HG03139 (cell line): ENCODE measurements around the gene MFSD8.
"Not testable (repeated sequence)": the region's sequence is repeated elsewhere in the genome, so short reads cannot be mapped to it uniquely, and the experiment has no call there.

ENCODE experiments used
- ATAC-seq: cut with Tn5 transposase; IDR thresholded peaks from one replicate; pipeline ENCODE4 v1.9.1; 2021; ENCODE audit not compliant: unreplicated experiment

MFSD8 gene

GRCh38 chr4:127965062-127965802 is at the start of gene MFSD8, which contains the start of gene ABHD18:
TSS of gene MFSD8 (minus strand) at chr4:127965173. CDS start at chr4:127965133, 40 bp downstream.
TSS of gene ABHD18 (plus strand) at chr4:127965406. CDS start at chr4:127982956, 17,550 bp downstream.
- ATAC-seq = peak; percentile 96

- ATAC-seq = no peak
Measured at GRCh38 chr4:128009428-128009827, 44.5 kb upstream of the MFSD8 start.

- no peak for ATAC-seq
Measured at GRCh38 chr4:128006592-128006991, 41.6 kb upstream of the MFSD8 start.

GRCh38 chr4:127997534-127998388 is 32.8 kb upstream of the MFSD8 start:
- peak; percentile 95 for ATAC-seq

- ATAC-seq = not testable (repeated sequence)
Measured at GRCh38 chr4:127996521-127996920, 31.5 kb upstream of the MFSD8 start.

- ATAC-seq = no peak
Measured at GRCh38 chr4:127995776-127996175, 30.8 kb upstream of the MFSD8 start.

- ATAC-seq = no peak
Measured at GRCh38 chr4:127993151-127993550, 28.2 kb upstream of the MFSD8 start.

GRCh38 chr4:127988638-127989037 is 23.7 kb upstream of the MFSD8 start:
- ATAC-seq = no peak

GRCh38 chr4:127985989-127986388 is 21.0 kb upstream of the MFSD8 start:
- no peak for ATAC-seq

GRCh38 chr4:127982445-127982844 is 17.5 kb upstream of the MFSD8 start:
- ATAC-seq = no peak

GRCh38 chr4:127978930-127979329 is 14.0 kb upstream of the MFSD8 start:
- no peak for ATAC-seq

GRCh38 chr4:127975121-127975770 is 10.3 kb upstream of the MFSD8 start:
- no peak for ATAC-seq

GRCh38 chr4:127970925-127971324 is 6.0 kb upstream of the MFSD8 start:
- ATAC-seq = not testable (repeated sequence)

- ATAC-seq = no peak
Measured at GRCh38 chr4:127968586-127968985, 3.6 kb upstream of the MFSD8 start.

GRCh38 chr4:127967141-127967775 is 2.3 kb upstream of the MFSD8 start:
- no peak for ATAC-seq

- ATAC-seq = peak; percentile 26
Measured at GRCh38 chr4:127965803-127966175, 816 bp upstream of the MFSD8 start.

GRCh38 chr4:127964426-127965061 is 429 bp downstream of the MFSD8 start:
- ATAC-seq = peak; percentile 8

GRCh38 chr4:127963633-127964398 is 1.2 kb downstream of the MFSD8 start:
- ATAC-seq = not testable (repeated sequence)

- no peak for ATAC-seq
Measured at GRCh38 chr4:127959794-127960193, 5.2 kb downstream of the MFSD8 start.

- no peak for ATAC-seq
Measured at GRCh38 chr4:127957105-127957504, 7.9 kb downstream of the MFSD8 start.
